Cardiac fibroblast (primary cell): ENCODE results near the gene GDI2.
"Not testable (repeated sequence)": the region's sequence is repeated elsewhere in the genome, so short reads cannot be mapped to it uniquely, and the experiment has no call there.

Experiments
- DNase-seq, 2 donors: peaks; one replicate each; pipeline versions ENCODE4 v3.0.0 to v3.0.0-alpha.2; 2010; ENCODE audit warnings: low read depth in 2 of 2
- H3K4me3 ChIP-seq, 2 donors: replicated peaks in 1 of 2; 1 replicate in 1 of 2; 2 replicates in 1 of 2; pipeline ENCODE4 v1.5.1; 2011; ENCODE audit warnings: low read depth in 2 of 2, low read length in 2 of 2, mild to moderate bottlenecking in 2 of 2, moderate library complexity in 1 of 2
- TF ChIP-seq, protein P1 (sequence below): IDR thresholded peaks from one replicate; pipeline ENCODE4 v1.5.1; 2011; ENCODE audit warnings: low read depth, mild to moderate bottlenecking, low read length, inconsistent platforms

GDI2 gene

DNA sequence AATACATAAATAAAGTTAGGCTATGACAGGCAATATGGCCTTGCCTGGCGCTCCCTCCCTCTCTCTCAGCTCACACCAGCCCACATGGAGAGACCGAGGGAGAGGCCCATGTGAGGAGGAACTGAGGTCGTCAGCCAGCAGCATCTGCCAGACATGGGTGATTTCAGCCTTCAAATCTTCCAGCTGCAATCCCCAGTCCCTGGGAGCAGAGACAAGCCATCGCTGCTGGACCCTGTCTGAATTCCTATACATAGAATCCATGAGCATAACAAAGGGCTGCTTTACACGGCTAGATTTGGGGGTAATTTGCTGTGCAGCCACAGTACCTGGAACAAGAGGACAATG, 40.9 kb upstream of the GDI2 start:
- H3K4me3 ChIP-seq, result no peak overlapping the region
- TF ChIP-seq, protein P1, sequence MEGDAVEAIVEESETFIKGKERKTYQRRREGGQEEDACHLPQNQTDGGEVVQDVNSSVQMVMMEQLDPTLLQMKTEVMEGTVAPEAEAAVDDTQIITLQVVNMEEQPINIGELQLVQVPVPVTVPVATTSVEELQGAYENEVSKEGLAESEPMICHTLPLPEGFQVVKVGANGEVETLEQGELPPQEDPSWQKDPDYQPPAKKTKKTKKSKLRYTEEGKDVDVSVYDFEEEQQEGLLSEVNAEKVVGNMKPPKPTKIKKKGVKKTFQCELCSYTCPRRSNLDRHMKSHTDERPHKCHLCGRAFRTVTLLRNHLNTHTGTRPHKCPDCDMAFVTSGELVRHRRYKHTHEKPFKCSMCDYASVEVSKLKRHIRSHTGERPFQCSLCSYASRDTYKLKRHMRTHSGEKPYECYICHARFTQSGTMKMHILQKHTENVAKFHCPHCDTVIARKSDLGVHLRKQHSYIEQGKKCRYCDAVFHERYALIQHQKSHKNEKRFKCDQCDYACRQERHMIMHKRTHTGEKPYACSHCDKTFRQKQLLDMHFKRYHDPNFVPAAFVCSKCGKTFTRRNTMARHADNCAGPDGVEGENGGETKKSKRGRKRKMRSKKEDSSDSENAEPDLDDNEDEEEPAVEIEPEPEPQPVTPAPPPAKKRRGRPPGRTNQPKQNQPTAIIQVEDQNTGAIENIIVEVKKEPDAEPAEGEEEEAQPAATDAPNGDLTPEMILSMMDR, result no peak
- no peak for DNase-seq

DNA sequence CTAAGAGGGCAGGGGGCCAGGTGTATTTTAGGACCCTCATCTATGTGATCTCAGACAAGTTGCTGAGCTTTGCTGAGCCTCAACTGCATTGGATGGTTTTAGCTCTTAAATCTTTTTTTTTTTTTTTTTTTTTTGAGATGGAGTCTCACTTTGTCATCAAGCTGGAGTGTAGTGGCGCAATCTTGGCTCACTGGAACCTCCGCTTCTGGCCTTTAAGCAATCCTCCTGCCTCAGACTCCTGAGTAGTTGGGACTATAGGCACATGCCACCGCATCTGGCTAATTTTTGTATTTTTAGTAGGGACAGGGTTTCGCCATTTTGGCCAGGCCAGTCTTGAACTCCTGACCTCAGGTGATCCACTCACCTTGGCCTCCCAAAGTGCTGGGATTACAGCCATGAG, 33.4 kb upstream of the GDI2 start:
- not testable (repeated sequence) for DNase-seq, H3K4me3 ChIP-seq

DNA sequence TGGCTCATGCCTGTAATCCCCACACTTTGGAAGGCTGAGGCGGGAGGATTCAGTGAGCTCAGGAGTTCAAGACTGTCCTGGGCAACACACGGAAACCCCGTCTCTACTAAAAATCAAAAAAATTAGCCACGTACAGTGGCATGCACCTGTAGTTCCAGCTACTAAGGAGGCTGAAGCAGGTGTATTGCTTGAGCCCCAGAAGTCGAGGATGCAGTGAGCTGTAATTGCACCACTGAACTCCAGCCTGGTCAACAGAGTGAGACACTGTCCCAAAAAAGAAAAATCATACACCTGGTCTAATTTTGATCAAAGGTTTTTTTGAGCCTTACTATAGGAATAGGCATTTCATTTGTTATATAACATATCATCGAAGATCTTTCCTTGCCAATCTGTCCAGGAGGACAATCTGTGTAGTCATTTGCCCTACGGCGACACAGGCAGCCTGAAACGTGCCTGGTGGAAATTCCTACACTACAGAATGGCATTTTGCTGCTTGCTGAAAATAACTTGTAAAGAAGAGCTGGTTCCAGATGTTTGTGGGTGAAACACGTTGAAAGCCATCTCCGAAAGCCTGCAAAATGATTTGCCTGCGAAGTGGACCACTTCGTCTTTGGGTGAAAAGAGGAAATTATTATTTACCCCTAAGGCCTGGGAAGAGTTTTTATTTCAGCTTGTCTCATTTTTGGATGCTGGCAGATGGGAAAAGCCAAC, 31.3 kb upstream of the GDI2 start:
- no peak for DNase-seq
- H3K4me3 ChIP-seq, result no peak overlapping the region
- TF ChIP-seq, protein P1, result no peak

- TF ChIP-seq, protein P1, result no peak
- H3K4me3 ChIP-seq, result no peak overlapping the region
Measured at GRCh38 chr10:5843686-5844344, 30.6 kb upstream of the GDI2 start.

GRCh38 chr10:5841965-5842364, 28.7 kb upstream of the GDI2 start:
- DNase-seq, result no peak
- no peak overlapping the region for H3K4me3 ChIP-seq
- TF ChIP-seq, protein P1, result no peak

More at GRCh38 chr10:5843686-5844344, 30.6 kb upstream of the GDI2 start:
- DNase-seq, result no peak

GRCh38 chr10:5840314-5841307, 27.4 kb upstream of the GDI2 start:
- peak; percentile 63 to 83 for DNase-seq
- H3K4me3 ChIP-seq, result no peak overlapping the region
- TF ChIP-seq, protein P1, result no peak

DNA sequence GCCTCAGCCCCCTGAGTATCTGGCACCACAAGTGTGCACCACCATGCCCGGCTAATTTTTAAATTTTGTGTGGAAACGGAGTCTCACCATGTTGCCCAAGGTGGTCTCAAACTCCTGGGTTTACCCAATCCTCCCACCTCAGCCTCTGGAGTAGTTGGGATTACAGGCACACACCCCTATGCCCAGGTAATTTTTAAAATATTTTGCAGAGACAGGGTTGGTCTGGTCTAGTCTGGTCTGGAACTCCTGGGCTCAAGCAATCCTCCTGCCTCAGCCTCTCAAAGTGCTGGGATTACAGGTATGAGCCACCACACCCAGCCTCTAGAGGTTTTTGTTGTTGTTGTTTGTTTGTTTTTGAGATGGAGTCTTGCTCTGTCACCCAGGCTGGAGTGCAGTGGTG, 22.9 kb upstream of the GDI2 start:
- H3K4me3 ChIP-seq, result not testable (repeated sequence)

More for the DNA sequence above, 22.9 kb upstream of the GDI2 start:
- DNase-seq, result not testable (repeated sequence)
